OCI-LY7 (cell line): ENCODE results near the gene BPIFB1.

Source experiments
- EZH2phosphoT487 ChIP-seq: fragments of 200-600 bp; sonication (generic); IDR thresholded peaks from 2 replicates; pipeline ENCODE4 v1.6.1; 2018; ENCODE audit warnings: low read depth, borderline replicate concordance, mild to moderate bottlenecking, mixed run types, antibody characterized with exemption, low read length, moderate library complexity, mixed read lengths
- TF ChIP-seq, protein P1 (sequence below): fragments of 200-600 bp; sonication (generic); conservative IDR thresholded peaks from 2 replicates; pipeline ENCODE4 v1.5.1; 2014; ENCODE audit warnings: mild to moderate bottlenecking, antibody characterized with exemption, low read length, moderate library complexity, mixed read lengths

DNA sequence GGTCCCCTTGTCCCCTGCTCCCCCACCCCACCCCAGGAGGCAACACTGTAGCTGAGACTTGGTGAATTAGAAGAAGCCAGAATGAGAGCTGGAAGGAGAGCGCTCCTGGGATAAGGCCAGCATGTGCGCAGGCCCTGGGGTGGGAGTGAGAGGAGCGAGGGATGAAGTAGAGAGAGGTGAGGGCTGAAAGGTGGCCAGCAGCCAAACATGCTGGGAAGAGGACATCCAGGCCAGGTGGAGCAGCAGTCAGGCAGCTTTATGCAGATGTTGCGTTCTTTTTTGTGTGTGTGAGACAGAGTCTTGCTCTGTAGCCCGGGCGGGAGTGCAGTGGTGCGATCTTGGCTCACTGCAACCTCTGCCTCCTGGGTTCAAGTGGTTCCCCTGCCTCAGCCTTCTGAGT lies 2.2 kb upstream of the BPIFB1 start:
- TF ChIP-seq, protein P1, sequence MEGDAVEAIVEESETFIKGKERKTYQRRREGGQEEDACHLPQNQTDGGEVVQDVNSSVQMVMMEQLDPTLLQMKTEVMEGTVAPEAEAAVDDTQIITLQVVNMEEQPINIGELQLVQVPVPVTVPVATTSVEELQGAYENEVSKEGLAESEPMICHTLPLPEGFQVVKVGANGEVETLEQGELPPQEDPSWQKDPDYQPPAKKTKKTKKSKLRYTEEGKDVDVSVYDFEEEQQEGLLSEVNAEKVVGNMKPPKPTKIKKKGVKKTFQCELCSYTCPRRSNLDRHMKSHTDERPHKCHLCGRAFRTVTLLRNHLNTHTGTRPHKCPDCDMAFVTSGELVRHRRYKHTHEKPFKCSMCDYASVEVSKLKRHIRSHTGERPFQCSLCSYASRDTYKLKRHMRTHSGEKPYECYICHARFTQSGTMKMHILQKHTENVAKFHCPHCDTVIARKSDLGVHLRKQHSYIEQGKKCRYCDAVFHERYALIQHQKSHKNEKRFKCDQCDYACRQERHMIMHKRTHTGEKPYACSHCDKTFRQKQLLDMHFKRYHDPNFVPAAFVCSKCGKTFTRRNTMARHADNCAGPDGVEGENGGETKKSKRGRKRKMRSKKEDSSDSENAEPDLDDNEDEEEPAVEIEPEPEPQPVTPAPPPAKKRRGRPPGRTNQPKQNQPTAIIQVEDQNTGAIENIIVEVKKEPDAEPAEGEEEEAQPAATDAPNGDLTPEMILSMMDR, result no peak
- no peak for TF ChIP-seq EZH2phosphoT487
